ENCODE results near the gene LIMA1.
"Not testable (repeated sequence)": the region's sequence is repeated elsewhere in the genome, so short reads cannot be mapped to it uniquely, and the experiment has no call there.

The LIMA1 gene

DNA sequence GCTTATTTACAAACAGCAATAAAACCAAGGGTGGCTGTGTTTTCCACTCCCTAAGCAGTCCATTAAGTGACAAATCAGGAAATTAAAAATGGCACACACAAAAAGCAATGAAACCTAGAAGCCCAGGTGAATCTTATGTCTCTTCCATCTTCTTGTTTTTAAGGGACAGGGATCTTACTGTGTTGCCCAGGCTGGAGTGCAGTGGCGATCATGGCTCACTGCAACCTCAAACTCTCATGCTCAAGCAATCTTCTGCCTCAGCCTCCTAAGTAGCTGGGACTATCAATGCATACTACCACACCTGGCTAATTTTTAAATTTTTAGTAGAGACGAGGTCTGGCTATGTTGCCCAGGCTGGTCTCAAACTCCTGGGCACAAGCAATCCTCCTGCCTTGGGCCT, 63.8 kb downstream of the LIMA1 start:
- in situ Hi-C loops (cut with MboI; ENCODE audit: low sequenced_read_pairs), result no loop called here

DNA sequence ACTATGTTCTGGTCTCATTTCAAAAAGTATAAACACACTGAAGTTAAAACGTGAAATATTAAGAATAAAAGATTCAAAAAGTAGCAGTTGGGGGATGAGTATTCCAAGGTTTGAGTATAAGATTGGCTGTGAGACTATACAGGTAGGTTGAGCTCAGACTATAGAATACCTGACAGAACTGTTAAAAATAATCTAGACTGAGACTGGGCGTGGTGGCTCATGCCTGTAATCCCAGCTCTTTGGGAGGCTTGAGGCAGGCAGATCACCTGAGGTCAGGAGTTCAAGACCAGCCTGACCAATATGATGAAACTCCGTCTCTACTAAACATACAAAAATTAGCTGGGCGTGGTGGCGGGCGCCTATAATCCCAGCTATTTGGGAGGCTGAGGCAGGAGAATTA, 64.3 kb downstream of the LIMA1 start:
- in situ Hi-C loops (cut with MboI; ENCODE audit: low sequenced_read_pairs), result not testable (repeated sequence)

DNA sequence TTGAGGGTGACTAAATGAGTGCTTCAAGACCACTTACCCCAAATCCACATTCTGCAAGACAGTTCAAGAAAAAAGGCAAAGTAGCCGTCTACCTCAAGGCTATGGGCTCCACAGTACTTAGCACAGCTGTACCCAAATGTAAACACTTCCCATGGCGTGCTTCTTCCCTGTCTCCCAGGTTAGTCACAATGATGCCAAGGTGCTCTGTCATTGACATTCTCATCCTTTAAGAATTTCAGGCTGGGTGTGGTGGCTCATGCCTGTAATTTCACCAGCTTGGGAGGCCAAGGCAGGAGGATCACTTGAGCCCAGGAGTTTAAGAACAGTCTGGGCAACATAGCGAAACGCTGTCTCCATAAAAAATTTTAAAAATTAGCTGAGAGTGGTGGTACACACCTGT, 64.9 kb downstream of the LIMA1 start:
- in situ Hi-C loops (cut with MboI; ENCODE audit: low sequenced_read_pairs), result no loop called here

DNA sequence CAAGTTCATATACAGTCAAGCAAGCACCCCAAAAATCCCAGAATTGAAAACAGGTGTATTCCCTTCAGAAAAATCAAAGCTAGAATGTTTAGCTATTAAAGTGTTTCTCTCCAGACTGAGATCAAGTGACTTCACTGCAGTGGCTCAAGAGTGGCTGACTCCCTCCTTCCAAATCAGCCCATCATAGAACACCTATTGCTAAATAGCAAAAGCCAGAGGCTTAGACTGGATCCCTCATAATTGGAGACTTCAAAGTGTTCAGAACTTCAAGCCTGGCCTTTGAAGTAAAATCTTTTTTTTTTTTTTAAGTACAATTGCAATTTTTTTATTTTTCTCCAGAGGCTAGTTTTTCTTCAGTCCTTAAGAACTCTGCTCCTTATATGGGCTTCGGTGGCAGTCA, 66.1 kb downstream of the LIMA1 start:
- in situ Hi-C loops (cut with MboI; ENCODE audit: low sequenced_read_pairs), result no loop called here

DNA sequence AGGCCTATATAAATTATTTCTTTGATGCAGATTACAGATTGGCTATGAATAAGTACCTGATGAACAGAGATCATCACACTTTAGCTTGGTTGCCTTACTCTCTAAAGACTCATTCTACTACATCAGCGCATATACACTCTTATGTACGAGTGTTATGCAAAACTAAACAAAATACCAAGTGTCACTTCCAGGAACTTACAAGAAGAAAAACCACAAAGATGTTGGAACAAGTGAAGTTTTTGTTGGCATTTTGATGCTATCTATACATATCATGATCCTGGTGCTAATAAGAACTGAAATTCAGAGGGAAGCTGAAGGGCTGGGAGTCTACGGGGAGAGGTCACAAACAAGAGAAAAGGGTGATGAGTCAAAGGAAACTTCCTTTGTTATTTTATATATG, 68.3 kb downstream of the LIMA1 start:
- in situ Hi-C loops (cut with MboI; ENCODE audit: low sequenced_read_pairs), result no loop called here

DNA sequence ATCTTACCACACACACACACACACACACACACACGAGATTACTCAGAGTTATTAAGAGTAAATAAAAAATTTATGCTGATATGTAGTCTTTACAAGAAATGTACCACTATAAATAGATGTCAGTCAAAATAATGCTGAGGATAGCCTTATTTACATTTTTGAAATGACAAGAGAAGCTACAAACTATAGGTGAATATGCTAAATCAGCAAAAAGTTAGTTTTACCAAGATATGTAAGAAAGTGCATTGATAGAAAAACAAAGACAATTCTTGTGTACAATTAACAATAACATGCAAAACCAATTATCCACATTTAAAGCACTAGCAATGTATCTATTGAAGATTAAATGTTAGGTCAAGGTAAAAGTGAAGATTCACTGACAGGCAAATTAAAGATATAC, 69.3 kb downstream of the LIMA1 start:
- in situ Hi-C loops (cut with MboI; ENCODE audit: low sequenced_read_pairs), result no loop called here

DNA sequence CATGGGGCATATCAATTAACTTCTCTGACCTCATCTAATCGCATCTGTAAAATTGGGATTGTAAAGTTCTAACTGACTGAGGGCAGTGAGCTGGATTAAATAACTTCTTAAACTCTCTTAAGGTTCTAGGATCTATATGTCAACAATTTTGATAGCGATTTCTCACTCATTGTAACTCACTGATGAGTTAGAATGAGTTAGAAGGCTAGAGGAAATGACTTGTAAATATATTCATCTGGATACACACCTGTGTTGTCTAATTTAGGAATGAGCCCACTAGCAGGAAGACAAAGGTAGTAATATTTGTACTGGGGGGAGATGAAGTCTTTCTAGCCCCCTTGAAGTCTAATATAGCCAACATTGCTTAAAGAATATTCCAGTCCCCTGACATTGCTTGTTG, 69.9 kb downstream of the LIMA1 start:
- in situ Hi-C loops (cut with MboI; ENCODE audit: low sequenced_read_pairs), result no loop called here

DNA sequence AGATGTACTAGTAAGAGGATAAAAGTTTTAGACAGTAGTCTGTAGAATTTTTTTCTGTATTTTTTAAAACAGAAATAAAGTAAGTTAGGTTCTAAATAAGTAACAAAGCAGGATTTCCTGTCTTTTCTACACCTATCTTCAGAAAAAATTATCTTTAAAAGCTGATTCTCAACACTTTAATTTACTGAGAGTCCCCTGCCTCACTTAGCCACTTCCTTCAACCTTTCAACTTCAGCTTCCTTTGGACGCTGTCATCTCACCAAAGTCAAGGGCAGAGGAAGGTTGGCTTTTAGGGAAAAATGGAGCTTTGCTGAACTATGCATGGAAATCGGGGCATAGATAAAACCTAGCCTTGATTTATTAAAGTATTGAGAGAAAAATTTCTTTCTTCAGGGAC, 71.3 kb downstream of the LIMA1 start:
- in situ Hi-C loops (cut with MboI; ENCODE audit: low sequenced_read_pairs), result no loop called here

DNA sequence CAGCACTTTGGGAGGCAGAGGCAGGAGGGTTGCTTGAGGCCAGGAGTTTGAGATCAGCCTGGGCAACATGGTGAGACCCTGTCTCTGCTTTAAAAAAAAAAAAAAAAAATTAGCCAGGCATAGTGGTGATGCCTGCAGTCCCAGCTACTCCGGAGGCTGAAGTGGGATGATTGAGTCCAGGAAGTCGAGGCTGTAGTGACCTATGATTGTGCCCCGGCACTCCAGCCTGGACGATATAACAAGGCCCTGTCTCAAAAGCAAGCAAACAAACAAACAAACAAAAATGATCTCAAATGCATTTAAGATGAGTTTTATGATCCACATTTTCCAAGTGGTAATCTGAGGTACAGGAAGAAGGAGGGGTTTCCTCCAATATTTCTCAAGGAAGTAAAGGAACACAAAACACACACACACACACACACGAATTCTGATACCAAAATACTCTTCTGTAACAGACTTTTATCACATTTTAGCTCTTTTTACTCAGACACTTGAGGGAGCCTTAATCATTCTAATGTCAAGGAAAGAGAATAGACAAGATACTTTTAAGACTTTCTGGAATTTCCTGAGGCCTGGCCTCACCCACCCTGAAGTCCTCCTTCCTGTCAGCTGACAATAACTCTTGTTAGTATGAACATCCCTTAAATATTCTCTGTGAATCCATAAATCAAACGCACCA, 71.8 kb downstream of the LIMA1 start:
- in situ Hi-C loops (cut with MboI; ENCODE audit: low sequenced_read_pairs), result no loop called here

DNA sequence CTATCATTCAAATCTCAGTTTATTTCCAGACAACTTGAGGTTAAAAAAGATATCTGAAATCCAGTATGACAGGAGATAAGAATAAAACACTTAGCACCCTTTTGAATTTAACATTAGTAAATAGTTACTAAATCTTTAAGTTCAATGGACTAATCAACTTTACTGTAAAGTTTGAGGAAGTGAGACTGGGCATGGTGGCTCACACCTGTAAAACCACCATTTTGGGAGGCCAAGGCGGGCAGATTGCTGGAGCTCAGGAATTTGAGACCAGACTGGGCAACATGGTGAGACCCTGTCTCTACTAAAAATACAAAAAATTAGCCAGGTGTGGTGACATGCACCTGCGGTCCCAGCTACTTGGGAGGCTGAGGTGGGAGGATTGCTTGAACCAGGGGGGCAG, 75.9 kb downstream of the LIMA1 start:
- in situ Hi-C loops (cut with MboI; ENCODE audit: low sequenced_read_pairs), result no loop called here

DNA sequence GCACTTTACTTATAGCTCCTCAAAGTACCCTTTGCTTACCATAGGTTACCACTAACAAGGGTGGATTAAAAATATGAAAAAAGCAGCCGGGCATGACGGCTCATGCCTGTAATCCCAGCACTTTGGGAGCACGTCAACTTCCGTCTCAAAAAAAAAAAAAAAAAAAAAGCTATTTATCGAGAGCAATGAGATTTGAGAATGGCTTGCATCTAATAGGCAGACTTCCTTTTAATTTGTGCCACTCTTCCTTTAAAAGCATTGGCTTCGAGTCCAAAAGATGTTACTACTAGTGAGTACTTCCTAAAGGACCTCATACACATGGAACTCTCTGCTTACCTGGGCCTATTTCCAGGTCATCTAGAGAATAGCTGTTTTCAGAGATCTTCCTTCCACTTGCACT, 77.7 kb downstream of the LIMA1 start:
- in situ Hi-C loops (cut with MboI; ENCODE audit: low sequenced_read_pairs), result no loop called here

DNA sequence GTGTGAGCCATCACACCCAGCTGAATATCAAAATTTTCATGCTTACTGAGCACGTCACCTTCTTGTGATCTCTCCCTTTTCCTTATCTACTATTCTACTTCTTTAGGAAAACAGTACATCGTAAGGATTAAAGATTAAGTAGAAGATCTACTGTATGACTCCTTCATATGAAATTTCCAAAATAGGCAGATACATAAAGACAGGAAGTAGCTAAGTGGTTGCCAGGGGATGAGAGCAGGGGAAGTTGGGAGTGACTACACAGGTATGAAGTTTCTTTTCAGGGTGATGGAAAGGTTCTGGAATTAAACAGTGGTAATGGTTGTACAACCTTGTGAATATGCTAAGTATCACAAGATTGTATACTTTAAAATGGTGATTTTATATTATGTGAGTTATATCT, 79.6 kb downstream of the LIMA1 start:
- in situ Hi-C loops (cut with MboI; ENCODE audit: low sequenced_read_pairs), result no loop called here

DNA sequence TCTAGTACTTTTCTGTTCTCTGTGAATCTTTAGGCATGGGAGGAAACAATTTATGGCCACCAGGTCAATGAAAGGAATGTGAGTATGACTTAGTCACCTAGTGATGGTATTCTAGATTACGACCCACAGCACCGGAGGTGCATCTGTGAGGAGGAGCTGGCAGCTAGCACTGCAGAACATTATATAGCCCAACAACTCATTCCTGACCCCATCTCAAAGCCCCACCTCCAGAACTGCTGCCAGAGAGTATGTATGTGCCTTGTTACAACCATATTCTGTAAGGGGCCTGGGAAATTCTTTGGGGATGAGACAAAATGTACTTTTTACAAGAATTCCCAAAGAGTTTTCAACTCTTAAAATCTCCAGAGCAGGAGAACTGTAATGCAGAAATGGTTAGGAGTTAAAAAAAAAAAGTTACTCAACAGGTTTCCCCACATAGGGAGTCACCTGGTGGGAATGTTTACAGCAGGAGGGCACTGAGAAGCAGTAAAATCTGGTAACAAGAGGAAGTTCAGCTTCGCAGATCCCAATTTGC, 81.3 kb downstream of the LIMA1 start:
- in situ Hi-C loops (cut with MboI; ENCODE audit: low sequenced_read_pairs), result no loop called here

DNA sequence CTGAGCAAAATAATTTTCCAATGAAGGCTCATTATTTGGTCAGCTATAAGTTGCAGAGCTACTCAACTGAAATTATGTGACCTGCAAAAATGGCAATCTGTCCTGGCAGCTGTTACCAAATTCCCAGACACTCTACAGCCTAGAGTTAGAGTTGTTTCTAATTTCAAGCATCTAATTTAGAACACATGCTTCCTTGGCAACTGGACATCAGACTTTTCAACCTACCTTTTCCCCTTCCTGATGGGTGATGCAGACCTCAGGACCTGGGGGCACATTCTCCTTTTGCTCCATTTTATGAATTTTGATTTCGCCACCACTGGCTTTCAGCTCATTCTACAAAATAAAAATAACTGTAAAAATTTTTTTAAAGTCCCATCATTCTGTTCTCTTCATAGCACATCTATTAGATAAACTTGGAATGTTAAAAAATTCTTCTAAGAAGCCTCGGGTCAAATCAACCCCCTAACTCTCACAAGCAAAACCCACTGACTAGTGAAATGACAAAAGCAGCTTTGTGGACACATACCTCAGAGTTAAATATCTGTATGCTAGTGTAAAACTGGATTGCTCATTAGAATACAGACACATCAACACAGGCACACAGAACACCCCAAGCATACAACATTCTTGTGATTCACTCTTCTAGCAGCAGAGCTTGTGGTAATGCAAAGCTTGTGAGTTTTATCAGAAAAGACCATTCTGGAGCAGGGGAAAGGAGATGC, 82.6 kb downstream of the LIMA1 start:
- in situ Hi-C loops (cut with MboI; ENCODE audit: low sequenced_read_pairs), result no loop called here

DNA sequence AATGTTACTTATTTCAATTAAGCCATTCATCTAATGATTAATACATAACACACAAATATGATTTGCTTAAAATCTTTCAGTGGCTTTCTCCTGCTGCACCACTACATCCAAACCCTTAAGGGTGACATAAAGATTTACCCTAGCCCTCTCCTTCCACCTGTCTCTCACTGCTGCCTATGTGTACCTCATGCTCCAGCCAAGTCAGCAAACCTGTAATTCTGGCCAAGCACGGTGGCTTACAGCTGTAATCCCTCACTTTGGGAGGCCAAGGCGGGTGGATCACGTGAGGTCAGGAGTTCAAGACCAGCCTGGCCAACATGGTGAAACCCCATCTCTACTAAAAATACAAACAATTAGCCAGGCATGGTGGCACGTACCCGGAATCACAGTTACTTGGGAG, 84.5 kb downstream of the LIMA1 start:
- in situ Hi-C loops (cut with MboI; ENCODE audit: low sequenced_read_pairs), result loop anchor here (25.0 kb wide), 1 partner anchor 237 kb away; the partner anchor contains the start of genes AQP2, AQP5 and AQP6

DNA sequence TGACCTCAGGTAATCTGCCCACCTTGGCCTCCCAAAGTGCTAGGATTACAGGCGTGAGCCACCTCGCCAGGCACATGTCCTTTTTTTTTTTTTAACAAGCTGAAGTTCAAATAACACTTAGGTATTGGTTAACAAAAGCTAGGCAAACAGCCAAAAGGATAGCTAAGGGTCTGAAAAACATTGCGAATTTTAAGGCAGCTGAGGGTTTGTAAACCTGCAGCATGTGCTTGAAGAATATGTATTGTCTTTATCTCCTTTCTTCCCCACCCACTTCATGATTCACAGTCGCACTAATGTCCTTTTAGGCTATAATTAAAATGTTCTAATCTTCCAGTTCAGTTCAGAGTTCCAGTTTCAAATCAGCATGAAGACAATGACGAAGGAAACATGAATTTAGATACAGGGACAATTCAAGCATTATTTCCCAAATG, 86.0 kb downstream of the LIMA1 start:
- in situ Hi-C loops (cut with MboI; ENCODE audit: low sequenced_read_pairs), result loop anchor here (25.0 kb wide), 1 partner anchor 235 kb away; the partner anchor contains the start of genes AQP2, AQP5 and AQP6

DNA sequence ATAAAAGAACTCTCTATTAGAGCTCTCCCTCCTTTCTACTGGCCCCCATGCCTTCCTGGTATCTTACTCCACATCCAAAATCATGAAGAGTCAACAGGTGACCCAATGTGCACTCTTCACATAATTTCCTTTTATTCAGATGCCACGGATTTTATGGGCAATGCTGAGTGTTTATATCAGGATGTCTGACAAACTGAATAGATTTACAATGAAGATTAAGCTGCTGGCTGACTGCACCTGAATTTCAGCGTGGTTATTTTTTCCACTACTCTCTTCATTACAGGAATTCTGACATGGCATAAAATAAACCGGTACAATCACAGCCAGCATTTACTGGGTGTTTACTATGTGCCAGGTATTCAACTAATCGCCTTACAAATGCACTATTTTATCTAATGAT, 86.8 kb downstream of the LIMA1 start:
- in situ Hi-C loops (cut with MboI; ENCODE audit: low sequenced_read_pairs), result loop anchor here (25.0 kb wide), 1 partner anchor 234 kb away; the partner anchor contains the start of genes AQP2, AQP5 and AQP6

DNA sequence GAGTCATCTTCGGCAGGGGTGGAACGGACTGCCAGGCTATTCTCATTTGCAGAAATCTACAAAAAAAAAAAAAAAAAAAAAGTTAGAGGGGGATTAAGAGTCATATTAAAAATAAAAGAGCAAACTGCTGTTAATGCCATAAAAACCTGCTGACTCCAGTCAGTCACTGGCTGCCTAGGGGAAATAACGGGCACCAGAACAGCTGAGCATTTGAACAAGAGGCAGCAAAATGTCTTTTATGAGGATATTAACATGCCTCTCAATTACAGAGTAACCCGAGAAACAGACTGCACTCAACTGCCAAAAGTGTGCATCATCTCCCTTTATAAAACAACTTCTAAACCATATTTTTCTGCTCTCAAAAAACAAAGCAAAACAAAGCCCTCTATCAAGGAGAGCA, 87.5 kb downstream of the LIMA1 start:
- in situ Hi-C loops (cut with MboI; ENCODE audit: low sequenced_read_pairs), result loop anchor here (25.0 kb wide), 1 partner anchor 234 kb away; the partner anchor contains the start of genes AQP2, AQP5 and AQP6

DNA sequence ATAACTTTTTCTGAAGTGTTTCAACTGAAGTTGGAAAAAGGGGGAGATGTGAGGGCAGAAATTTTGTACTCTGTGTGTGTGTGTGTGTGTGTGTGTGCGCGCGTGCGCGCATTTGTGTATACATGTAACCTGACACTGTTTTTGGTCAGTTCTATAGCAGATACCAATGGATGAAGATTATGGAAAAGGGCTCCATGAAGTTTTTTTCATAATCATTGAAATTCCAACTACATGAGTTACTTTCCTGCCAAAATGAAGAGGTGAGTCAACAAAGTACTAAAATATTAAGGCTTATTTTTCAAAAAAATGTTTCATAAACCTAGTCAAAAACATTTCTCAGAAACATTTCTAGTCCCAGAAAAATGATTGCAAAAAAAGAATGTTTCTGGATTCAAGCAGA, 90.4 kb downstream of the LIMA1 start:
- in situ Hi-C loops (cut with MboI; ENCODE audit: low sequenced_read_pairs), result loop anchor here (25.0 kb wide), 1 partner anchor 231 kb away; the partner anchor contains the start of genes AQP2, AQP5 and AQP6

DNA sequence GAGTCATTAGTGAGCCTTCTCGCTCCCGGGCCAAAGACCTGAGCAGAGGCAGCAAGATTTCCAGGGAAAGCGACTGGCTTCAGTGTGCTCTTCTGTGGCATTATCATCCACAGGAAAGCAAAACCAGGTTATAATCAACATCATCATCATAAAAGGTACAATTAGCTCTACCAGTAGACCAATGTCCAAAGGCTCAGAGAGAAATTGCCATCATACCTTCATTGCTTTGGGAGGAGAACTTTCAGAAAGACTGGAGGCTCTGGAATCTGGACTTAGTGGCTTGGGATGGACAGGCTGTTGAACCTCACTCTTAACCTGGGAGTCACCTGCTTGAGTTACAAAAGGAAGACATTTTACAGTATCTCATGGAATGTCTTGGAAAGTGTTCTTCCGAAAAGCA, 91.1 kb downstream of the LIMA1 start:
- in situ Hi-C loops (cut with MboI; ENCODE audit: low sequenced_read_pairs), result loop anchor here (25.0 kb wide), 1 partner anchor 230 kb away; the partner anchor contains the start of genes AQP2, AQP5 and AQP6

DNA sequence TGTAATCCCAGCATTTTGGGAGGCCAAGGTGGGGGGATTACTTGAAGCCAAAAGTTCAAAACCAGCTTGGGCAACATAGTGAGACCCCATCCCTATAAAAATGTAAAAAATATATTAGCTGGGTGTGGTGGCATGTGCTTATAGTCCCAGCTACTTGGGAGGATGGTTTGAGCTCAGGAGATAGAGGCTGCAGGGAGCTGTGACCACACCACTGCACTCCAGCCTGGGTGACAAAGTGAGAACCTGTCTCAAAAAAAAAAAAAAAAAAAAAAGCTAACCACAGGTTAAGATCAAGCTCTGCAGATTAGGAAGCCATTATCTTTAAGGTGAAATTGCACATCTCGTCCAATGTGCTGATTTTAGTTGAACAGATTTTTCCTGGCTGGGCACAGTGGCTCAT, 92.5 kb downstream of the LIMA1 start:
- in situ Hi-C loops (cut with MboI; ENCODE audit: low sequenced_read_pairs), result loop anchor here (25.0 kb wide), 1 partner anchor 229 kb away; the partner anchor contains the start of genes AQP2, AQP5 and AQP6

Measured in HL-60/S4 treated with phorbol 12-myristate 13-acetate at 8.2 ng/mL for 4 days and 3 days (cell line).